B cell (primary cell): ENCODE measurements around the gene RAD23B. TPM values are rescaled to one million over a fixed set of nuclear protein-coding genes. Genes with fewer than 3 reads are reported as not detected.

Experiments
- ATAC-seq: fragments of 200-7000 bp; cut with Tn5 transposase; one replicate; pipeline ENCODE4 v1.10.0; 2021; ENCODE audit warnings: low read depth, mild to moderate bottlenecking, moderate number of reproducible peaks, moderate library complexity
- CTCF ChIA-PET: fragments of 350-600 bp; sonication (Branson Sonifier 250); formaldehyde crosslinking; loops from one replicate; lab custom pipeline; 2021; ENCODE audit warnings: antibody characterized with exemption, inconsistent platforms; lab: Charles Lee
- POLR2A ChIA-PET: fragments of 350-600 bp; sonication (Branson Sonifier 250); formaldehyde crosslinking; loops from one replicate; lab custom pipeline; 2021; ENCODE audit warnings: antibody characterized with exemption; lab: Charles Lee
- DNase-seq: peaks from one replicate; pipeline ENCODE4 v3.0.0; 2013
- H2AFZ ChIP-seq: 2 replicates; pipeline ENCODE4 v1.6.1; 2012; ENCODE audit warnings: mild to moderate bottlenecking, low read depth, low read length; ENCODE audit not compliant: insufficient read depth, poor library complexity, severe bottlenecking
- H3K27ac ChIP-seq, 2 donors: 1 replicate in 1 of 2; 2 replicates in 1 of 2; pipeline ENCODE4 v1.5.1; 2012 to 2013; ENCODE audit warnings: low read length in 2 of 2, mild to moderate bottlenecking in 2 of 2, moderate library complexity in 1 of 2
- H3K27me3 ChIP-seq, 4 experiments: fragments of 200-600 bp in 1 of 4; sonication (generic) in 1 of 4; replicated peaks in 1 of 4; 1 replicate in 2 of 4; 2 replicates in 2 of 4; pipeline versions ENCODE4 v1.6.1 to v1.7.0; 2013 to 2016; ENCODE audit warnings: low read length in 3 of 4, mild to moderate bottlenecking in 2 of 4, mixed read lengths in 1 of 4, moderate library complexity in 1 of 4; ENCODE audit not compliant: insufficient read depth in 4 of 4, control insufficient read depth in 3 of 4; ENCODE audit errors: control extremely low read depth in 1 of 4
- H3K36me3 ChIP-seq, 2 experiments: replicated peaks in 1 of 2; 1 replicate in 1 of 2; 2 replicates in 1 of 2; pipeline versions ENCODE4 v1.6.1 to v1.7.1; 2013; ENCODE audit warnings: low read length in 1 of 2; ENCODE audit not compliant: insufficient read depth in 2 of 2, control insufficient read depth in 1 of 2; ENCODE audit errors: control extremely low read depth in 1 of 2, extremely low read depth in 1 of 2
- H3K4me1 ChIP-seq, 2 donors: fragments of 200-600 bp in 1 of 2; sonication (generic) in 1 of 2; 1 replicate in 1 of 2; 2 replicates in 1 of 2; pipeline versions ENCODE4 v1.5.1 to v1.6.1; 2013 to 2017; ENCODE audit warnings: low read length in 2 of 2; ENCODE audit not compliant: control insufficient read depth in 2 of 2, insufficient read depth in 2 of 2
- H3K4me2 ChIP-seq: replicated peaks from 2 replicates; pipeline ENCODE3; 2012; ENCODE audit warnings: mild to moderate bottlenecking, low read depth, low read length; ENCODE audit not compliant: poor library complexity, severe bottlenecking
- H3K4me3 ChIP-seq, 5 experiments: fragments of 200-600 bp in 1 of 5; sonication (generic) in 1 of 5; 1 replicate in 3 of 5; 2 replicates in 2 of 5; pipeline versions ENCODE4 v1.5.1 to v1.7.0; 2011 to 2016; ENCODE audit warnings: low read length in 4 of 5, mild to moderate bottlenecking in 4 of 5, low read depth in 2 of 5, control low read depth in 1 of 5, moderate library complexity in 1 of 5; ENCODE audit not compliant: insufficient read depth in 1 of 5; ENCODE audit errors: control extremely low read depth in 1 of 5, extremely low read depth in 1 of 5
- H3K79me2 ChIP-seq: fragments of 200-600 bp; sonication (generic); one replicate; pipeline ENCODE4 v1.6.0; 2016; ENCODE audit warnings: low read length; ENCODE audit not compliant: control insufficient read depth, insufficient read depth
- H3K9ac ChIP-seq: fragments of 200-600 bp; sonication (generic); 2 replicates; pipeline ENCODE4 v1.6.1; 2017; ENCODE audit warnings: mild to moderate bottlenecking, low read length, moderate library complexity
- H3K9me3 ChIP-seq, 3 donors: one replicate each; pipeline versions ENCODE4 v1.6.1 to v1.7.1; 2013; ENCODE audit warnings: low read length in 2 of 3; ENCODE audit not compliant: control insufficient read depth in 2 of 3, insufficient read depth in 1 of 3; ENCODE audit errors: control extremely low read depth in 1 of 3
- H4K20me1 ChIP-seq: 2 replicates; pipeline ENCODE4 v1.6.0; 2012; ENCODE audit warnings: mild to moderate bottlenecking, low read length; ENCODE audit not compliant: insufficient read depth, control insufficient read depth, poor library complexity, severe bottlenecking
- H3K27ac Mint-ChIP-seq: one replicate; pipeline ENCODE4 v1.8.0; 2021; ENCODE audit warnings: mixed read lengths
- H3K27me3 Mint-ChIP-seq: one replicate; pipeline ENCODE4 v1.8.0; 2021; ENCODE audit warnings: mixed read lengths
- H3K4me1 Mint-ChIP-seq: one replicate; pipeline ENCODE4 v1.8.0; 2021; ENCODE audit warnings: mixed read lengths
- H3K4me3 Mint-ChIP-seq: one replicate; pipeline ENCODE4 v1.8.0; 2021; ENCODE audit warnings: mixed read lengths
- H3K9me3 Mint-ChIP-seq: one replicate; pipeline ENCODE4 v1.8.0; 2022; ENCODE audit warnings: mixed read lengths; ENCODE audit not compliant: insufficient read depth
- EZH2 ChIP-seq: IDR thresholded peaks from 2 replicates; pipeline ENCODE4 v1.6.1; 2012; ENCODE audit warnings: borderline replicate concordance, low read depth, mild to moderate bottlenecking, moderate library complexity, low read length; ENCODE audit not compliant: insufficient read depth, poor library complexity, severe bottlenecking
- WGBS: methylation state at CpG from one replicate; pipeline ENCODE4 v1.1.5; 2013; ENCODE audit warnings: missing lambda C conversion rate; ENCODE audit not compliant: insufficient coverage; 5-methylcytosine and 5-hydroxymethylcytosine counted together
- intact Hi-C: fragments of 100-400 bp; cut with micrococcal nuclease; formaldehyde crosslinking; loops from one replicate; pipeline ENCODE4 v1.10.0; 2022
- polyA plus RNA-seq: library from polyadenylated mRNA; depleted of rRNA; stranded (reverse); fragments of >200 nt; gene quantifications from 2 replicates; pipeline ENCODE4 v1.2.3, GENCODE V29; 2012
- total RNA-seq, 2 donors: library from RNA; stranded (reverse); fragments of 120-200 nt in 1 of 2; gene quantifications; 1 replicate in 1 of 2; 2 replicates in 1 of 2; pipeline versions ENCODE4 v1.2.3 to v1.2.4, GENCODE V29; 2013 to 2022
- TF ChIP-seq, protein P1 (sequence below): fragments of 200-600 bp; IDR thresholded peaks from one replicate; pipeline ENCODE4 v1.8.0; 2022; ENCODE audit warnings: antibody characterized with exemption, mild to moderate bottlenecking

RAD23B gene
- total and polyA plus RNA-seq, 2 donors (not counting 1 experiment from before 2014, with no cell fraction given) = 36.8 to 78.2 TPM

DNA sequence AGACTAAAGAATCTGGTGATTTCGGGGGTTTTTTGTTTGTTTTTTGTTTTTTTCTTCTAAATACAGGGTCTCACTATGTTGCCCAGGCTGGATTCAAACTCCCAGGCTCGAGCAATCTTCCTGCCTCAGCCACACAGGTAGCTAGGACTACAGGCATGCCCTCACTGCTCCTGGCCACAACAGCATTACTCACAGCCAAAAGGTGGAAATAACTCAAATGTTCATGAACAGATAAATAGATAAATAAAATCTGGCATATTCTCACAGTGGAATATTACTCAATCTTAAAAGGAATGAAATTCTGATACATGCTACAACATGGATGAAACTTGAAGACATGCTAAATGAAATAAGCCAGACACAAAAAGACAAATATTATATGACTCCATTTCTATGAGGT, 19.8 kb upstream of the RAD23B start:
- no peak overlapping the region for H3K4me3 Mint-ChIP-seq
- peaks cover 25% of the 10 kb centered on the region for H3K4me1 Mint-ChIP-seq
- H3K27ac Mint-ChIP-seq = no peak overlapping the region
- H3K9me3 ChIP-seq = peaks cover 5 to 8% (median 6%) of the 10 kb centered on the region in 3 donors
- TF ChIP-seq, protein P1, sequence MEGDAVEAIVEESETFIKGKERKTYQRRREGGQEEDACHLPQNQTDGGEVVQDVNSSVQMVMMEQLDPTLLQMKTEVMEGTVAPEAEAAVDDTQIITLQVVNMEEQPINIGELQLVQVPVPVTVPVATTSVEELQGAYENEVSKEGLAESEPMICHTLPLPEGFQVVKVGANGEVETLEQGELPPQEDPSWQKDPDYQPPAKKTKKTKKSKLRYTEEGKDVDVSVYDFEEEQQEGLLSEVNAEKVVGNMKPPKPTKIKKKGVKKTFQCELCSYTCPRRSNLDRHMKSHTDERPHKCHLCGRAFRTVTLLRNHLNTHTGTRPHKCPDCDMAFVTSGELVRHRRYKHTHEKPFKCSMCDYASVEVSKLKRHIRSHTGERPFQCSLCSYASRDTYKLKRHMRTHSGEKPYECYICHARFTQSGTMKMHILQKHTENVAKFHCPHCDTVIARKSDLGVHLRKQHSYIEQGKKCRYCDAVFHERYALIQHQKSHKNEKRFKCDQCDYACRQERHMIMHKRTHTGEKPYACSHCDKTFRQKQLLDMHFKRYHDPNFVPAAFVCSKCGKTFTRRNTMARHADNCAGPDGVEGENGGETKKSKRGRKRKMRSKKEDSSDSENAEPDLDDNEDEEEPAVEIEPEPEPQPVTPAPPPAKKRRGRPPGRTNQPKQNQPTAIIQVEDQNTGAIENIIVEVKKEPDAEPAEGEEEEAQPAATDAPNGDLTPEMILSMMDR = no peak
- no peaks in the 10 kb centered on the region for H4K20me1 ChIP-seq
- H3K4me3 ChIP-seq = no peak overlapping the region
- peaks cover 17% of the 10 kb centered on the region for H3K27me3 Mint-ChIP-seq
- H3K79me2 ChIP-seq = no peaks in the 10 kb centered on the region
- DNase-seq = no peak
- no peaks in the 10 kb centered on the region for H3K9me3 Mint-ChIP-seq
- H3K9ac ChIP-seq = no peak overlapping the region
- no peaks in the 10 kb centered on the region for H3K36me3 ChIP-seq
- WGBS = no CpG with 5 or more reads among the region's 2 CpGs
- H3K27ac ChIP-seq = no peak overlapping the region
- ChIA-PET POLR2A (no interaction called here), CTCF (interaction anchor here (3.6 to 6.2 kb wide), 2 partner anchors 20 to 24 kb away, joined by 32 to 60 read pairs; partner anchors contain the start of gene RAD23B)
- no peak overlapping the region for H3K4me2 ChIP-seq
- no peak overlapping the region for H2AFZ ChIP-seq
- H3K27me3 ChIP-seq = no peaks in the 10 kb centered on the region
- intact Hi-C loops = loop anchor here (5.0 kb wide), 1 partner anchor 34 kb away; no protein-coding TSS in a partner anchor
- no peak for ATAC-seq
- peaks cover 22 to 26% of the 10 kb centered on the region in 2 donors for H3K4me1 ChIP-seq

DNA sequence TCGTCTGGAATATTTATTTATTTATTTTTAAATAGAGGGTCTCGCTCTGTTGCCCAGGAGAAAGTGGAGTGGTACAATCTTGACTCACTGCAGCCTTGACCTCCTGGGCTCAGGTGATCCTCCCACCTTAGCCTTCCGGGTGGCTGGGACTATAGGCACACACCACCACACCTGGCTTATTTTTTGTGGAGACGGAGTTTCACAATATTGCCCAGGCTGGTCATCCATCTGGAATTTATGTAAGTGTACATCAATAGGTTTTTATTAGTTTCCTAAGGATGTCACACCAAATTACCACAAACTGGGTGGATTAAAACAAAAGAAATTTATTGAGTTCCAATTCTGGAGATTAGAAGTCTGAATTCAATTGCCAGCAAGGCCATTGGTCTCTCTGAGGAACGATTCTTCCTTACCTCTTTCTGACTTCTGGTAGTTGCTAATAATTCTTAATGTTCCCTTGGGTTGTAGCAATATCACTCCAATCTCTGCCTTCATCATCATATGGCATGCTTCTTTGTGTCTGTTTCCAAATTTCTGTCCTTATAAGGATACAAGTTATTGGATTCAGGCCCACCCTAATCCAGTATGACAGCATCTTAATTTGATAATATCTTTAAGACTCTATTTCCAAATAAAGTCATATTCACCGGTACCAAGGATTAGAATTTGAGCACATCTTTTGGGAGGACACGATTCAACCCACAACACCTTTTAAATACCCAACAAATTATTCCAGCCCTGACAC, 16.3 kb upstream of the RAD23B start:
- CTCF ChIA-PET = interaction anchor here (1.6 kb wide), 1 partner anchor 74 kb away, joined by 7 read pairs; no protein-coding TSS in a partner anchor
- peaks cover 7% of the 10 kb centered on the region for H3K4me1 Mint-ChIP-seq
- Histone ChIP-seq H3K9ac (no peak overlapping the region), H2AFZ (no peak overlapping the region), H3K4me2 (no peak overlapping the region), H3K4me3 (no peak overlapping the region), H3K27ac (no peak overlapping the region), H3K4me1 (peaks cover 0 to 8% of the 10 kb centered on the region in 2 donors), H3K27me3 (peaks cover 0 to 7% (median 1%) of the 10 kb centered on the region in 4 experiments), H3K79me2 (no peaks in the 10 kb centered on the region), H3K9me3 (peaks cover 5 to 8% (median 6%) of the 10 kb centered on the region in 3 donors), H3K36me3 (no peaks in the 10 kb centered on the region), H4K20me1 (no peaks in the 10 kb centered on the region)
- WGBS = no CpG with 5 or more reads among the region's 7 CpGs
- TF ChIP-seq, protein P1 = no peak
- TF ChIP-seq EZH2 = no peak
- no peak overlapping the region for H3K4me3 Mint-ChIP-seq
- no peak for DNase-seq
- POLR2A ChIA-PET = no interaction called here
- intact Hi-C loops = no loop called here
- H3K27ac Mint-ChIP-seq = no peak overlapping the region
- H3K9me3 Mint-ChIP-seq = no peaks in the 10 kb centered on the region
- no peak for ATAC-seq
- H3K27me3 Mint-ChIP-seq = peaks cover 30% of the 10 kb centered on the region
